HepG2 (cell line): Measurements from ENCODE around the gene VSIG2. TPM values are rescaled to one million over a fixed set of nuclear protein-coding genes. Genes with fewer than 3 reads are reported as not detected.

ENCODE experiments used
- ATAC-seq: fragments of 200-7000 bp; cut with Tn5 transposase; 3 replicates; pipeline ENCODE4 v1.9.1; 2020; ENCODE audit warnings: mild to moderate bottlenecking, moderate library complexity
- BruUV-seq: library from RNA; stranded (reverse); fragments of 400-500 nt; replicated peaks from 2 replicates; lab custom pipeline; 2021; lab: Mats Ljungman, UMichigan
- CTCF ChIA-PET: fragments of 300-600 bp; formaldehyde crosslinking; extraction: SDS; loops from one replicate; lab custom pipeline; 2021; ENCODE audit warnings: low total read pairs, inconsistent platforms, low intra/inter-chr PET ratio; lab: Yijun Ruan, JAX
- POLR2A ChIA-PET: fragments of 350-600 bp; sonication (Branson Sonifier 250); formaldehyde crosslinking; loops from one replicate; lab custom pipeline; 2020; ENCODE audit warnings: antibody characterized with exemption, inconsistent platforms; lab: Yijun Ruan, JAX
- DNase-seq: peaks from one replicate; pipeline ENCODE4 v3.0.0-alpha.2; 2015; ENCODE audit warnings: low spot score
- FAIRE-seq: peaks from 3 replicates; lab custom pipeline; 2011; peaks lifted over from hg19 to GRCh38; lab: Jason Lieb, UNC
- H2AFZ ChIP-seq: one replicate; pipeline ENCODE4 v1.6.1; 2011; ENCODE audit warnings: low read length, inconsistent platforms
- H3K27ac ChIP-seq: fragments of 300-600 bp; 3 replicates; pipeline ENCODE4 v1.8.0; 2011; ENCODE audit warnings: mixed run types, mild to moderate bottlenecking, mixed read lengths, low read length, inconsistent platforms; ENCODE audit not compliant: insufficient read depth; ENCODE audit errors: extremely low read length
- H3K27me3 ChIP-seq, 2 experiments: fragments of 200-600 bp in 1 of 2; 2 replicates in 1 of 2; 3 replicates in 1 of 2; pipeline versions ENCODE4 v1.6.0 to v1.8.0; 2011; ENCODE audit warnings: low read length in 2 of 2, mild to moderate bottlenecking in 2 of 2, moderate library complexity in 2 of 2, inconsistent platforms in 1 of 2; ENCODE audit not compliant: insufficient read depth in 2 of 2, control insufficient read depth in 1 of 2
- H3K36me3 ChIP-seq, 2 experiments: fragments of 200-600 bp in 1 of 2; replicated peaks in 1 of 2; 2 replicates in 1 of 2; 3 replicates in 1 of 2; pipeline versions ENCODE4 v1.5.1 to v1.8.0; 2011; ENCODE audit warnings: low read length in 2 of 2, inconsistent platforms in 1 of 2; ENCODE audit not compliant: insufficient read depth in 2 of 2, control insufficient read depth in 1 of 2
- H3K4me1 ChIP-seq: 2 replicates; pipeline ENCODE4 v1.5.1; 2012; ENCODE audit warnings: low read length, inconsistent platforms; ENCODE audit not compliant: insufficient read depth
- H3K4me2 ChIP-seq: 2 replicates; pipeline ENCODE4 v1.6.0; 2011; ENCODE audit warnings: low read depth, low read length, inconsistent platforms
- H3K4me3 ChIP-seq, 3 experiments: fragments of 200-600 bp in 1 of 3; sonication (generic), shearing (Covaris generic) in 1 of 3; replicated peaks in 1 of 3; 2 replicates each; pipeline ENCODE4 v1.5.1; 2011 to 2016; ENCODE audit warnings: low read length in 3 of 3, inconsistent platforms in 2 of 3, low read depth in 2 of 3, mild to moderate bottlenecking in 2 of 3, control low read depth in 1 of 3, mixed read lengths in 1 of 3; ENCODE audit not compliant: insufficient read depth in 1 of 3
- H3K79me2 ChIP-seq: one replicate; pipeline ENCODE4 v1.6.1; 2011; ENCODE audit warnings: low read length, inconsistent platforms; ENCODE audit not compliant: insufficient read depth
- H3K9ac ChIP-seq: 2 replicates; pipeline ENCODE4 v1.6.0; 2011; ENCODE audit warnings: mild to moderate bottlenecking, low read depth, low read length, inconsistent platforms; ENCODE audit not compliant: insufficient read depth
- H3K9me3 ChIP-seq: 2 replicates; pipeline ENCODE4 v1.5.1; 2012; ENCODE audit warnings: mild to moderate bottlenecking, low read length
- H4K20me1 ChIP-seq: 2 replicates; pipeline ENCODE4 v1.6.0; 2011; ENCODE audit warnings: inconsistent platforms, mild to moderate bottlenecking, low read length, moderate library complexity; ENCODE audit not compliant: insufficient read depth
- DR1 ChIP-seq: sonication (generic); formaldehyde crosslinking; IDR thresholded peaks from 2 replicates; pipeline ENCODE4 v1.8.0; 2021; ENCODE audit warnings: mild to moderate bottlenecking, missing genetic modification reagents, inconsistent platforms
- ELF1 ChIP-seq: sonication (generic); formaldehyde crosslinking; IDR thresholded peaks from 2 replicates; pipeline ENCODE4 v1.4.0; 2020; ENCODE audit warnings: missing genetic modification reagents
- FOXJ3 ChIP-seq: sonication (generic); formaldehyde crosslinking; IDR thresholded peaks from 2 replicates; pipeline ENCODE4 v1.4.0; 2020; ENCODE audit warnings: missing genetic modification reagents, mild to moderate bottlenecking, borderline replicate concordance
- GTF2F1 ChIP-seq: fragments of 150-350 bp; IDR thresholded peaks from 2 replicates; pipeline ENCODE4 v1.6.1; 2014; ENCODE audit warnings: low read length
- HOXA3 ChIP-seq: sonication (generic); formaldehyde crosslinking; IDR thresholded peaks from 2 replicates; pipeline ENCODE4 v1.5.0; 2020; ENCODE audit warnings: missing genetic modification reagents
- MTA3 ChIP-seq: sonication (generic); formaldehyde crosslinking; IDR thresholded peaks from 2 replicates; pipeline ENCODE4 v1.4.0; 2020; ENCODE audit warnings: missing genetic modification reagents
- NPAS2 ChIP-seq: sonication (generic); formaldehyde crosslinking; IDR thresholded peaks from 2 replicates; pipeline ENCODE4 v1.8.0; 2022; ENCODE audit warnings: mild to moderate bottlenecking, missing genetic modification reagents, borderline replicate concordance
- TEAD2 ChIP-seq: sonication (generic); formaldehyde crosslinking; IDR thresholded peaks from 2 replicates; pipeline ENCODE4 v1.9.0; 2021; ENCODE audit warnings: missing genetic modification reagents
- ZFP1 ChIP-seq: IDR thresholded peaks from 2 replicates; pipeline ENCODE4 v1.6.1; 2016
- ZNF143 ChIP-seq: sonication (generic); formaldehyde crosslinking; IDR thresholded peaks from 2 replicates; pipeline ENCODE4 v1.4.0; 2020; ENCODE audit warnings: missing genetic modification reagents
- ZNF251 ChIP-seq: sonication (generic); formaldehyde crosslinking; IDR thresholded peaks from 2 replicates; pipeline ENCODE4 v1.9.0; 2021; ENCODE audit warnings: mild to moderate bottlenecking, missing genetic modification reagents
- ZNF263 ChIP-seq: sonication (generic); formaldehyde crosslinking; IDR thresholded peaks from 2 replicates; pipeline ENCODE4 v1.4.0; 2020; ENCODE audit warnings: missing genetic modification reagents
- ZNF703 ChIP-seq: sonication (generic); formaldehyde crosslinking; IDR thresholded peaks from 2 replicates; pipeline ENCODE4 v1.5.1; 2020; ENCODE audit warnings: missing genetic modification reagents, mild to moderate bottlenecking, moderate library complexity, borderline replicate concordance
- WGBS: methylation state at CpG from one replicate; pipeline ENCODE4 v1.1.6; 2017; ENCODE audit warnings: low lambda C conversion rate; 5-methylcytosine and 5-hydroxymethylcytosine counted together
- in situ Hi-C: cut with HindIII; loops from 2 replicates; pipeline ENCODE4 v1.10.0; 2017; ENCODE audit warnings: low pct_unique_long_range_greater_than_20kb; ENCODE audit not compliant: extremely low pct_ligation_motif_present
- intact Hi-C: fragments of 100-400 bp; cut with micrococcal nuclease; formaldehyde crosslinking; loops from one replicate; pipeline ENCODE4 v1.10.0; 2022; ENCODE audit not compliant: unreplicated experiment
- polyA plus RNA-seq, 8 experiments: library from polyadenylated mRNA; depleted of rRNA in 3 of 8; stranded (reverse) in 7 of 8; unstranded in 1 of 8; fragments of >200 nt; fragmentation: Illumina TruSeq in 4 of 8; extraction: Trizol in 4 of 8; gene quantifications; 2 replicates each; pipeline versions ENCODE4 v1.2.1 to v1.2.3, GENCODE V29; 2011 to 2016; ENCODE audit warnings: low read depth in 4 of 8, missing spikeins in 1 of 8, mixed read lengths in 1 of 8; ENCODE audit not compliant: insufficient read depth in 1 of 8
- total RNA-seq, 5 experiments: library from RNA; depleted of rRNA; stranded (reverse); fragments of >200 nt; fragmentation: Illumina TruSeq; extraction: Trizol; gene quantifications; 2 replicates each; pipeline ENCODE4 v1.2.3, GENCODE V29; 2016; ENCODE audit warnings: low read depth in 1 of 5
- TF ChIP-seq, protein P1 (sequence below): sonication (generic); formaldehyde crosslinking; IDR thresholded peaks from 2 replicates; pipeline ENCODE4 v1.8.0; 2023; ENCODE audit warnings: mild to moderate bottlenecking, missing genetic modification reagents
- TF ChIP-seq, protein P2 (sequence below): sonication (generic); formaldehyde crosslinking; IDR thresholded peaks from 2 replicates; pipeline ENCODE4 v1.4.0; 2020; ENCODE audit warnings: missing genetic modification reagents, borderline replicate concordance

The VSIG2 gene
- total and polyA plus RNA-seq, 2 of the 13 experiments (the other 11 are each of a cell fraction or from before 2014, with no cell fraction given), result 0.80 to 2.7 TPM

DNA sequence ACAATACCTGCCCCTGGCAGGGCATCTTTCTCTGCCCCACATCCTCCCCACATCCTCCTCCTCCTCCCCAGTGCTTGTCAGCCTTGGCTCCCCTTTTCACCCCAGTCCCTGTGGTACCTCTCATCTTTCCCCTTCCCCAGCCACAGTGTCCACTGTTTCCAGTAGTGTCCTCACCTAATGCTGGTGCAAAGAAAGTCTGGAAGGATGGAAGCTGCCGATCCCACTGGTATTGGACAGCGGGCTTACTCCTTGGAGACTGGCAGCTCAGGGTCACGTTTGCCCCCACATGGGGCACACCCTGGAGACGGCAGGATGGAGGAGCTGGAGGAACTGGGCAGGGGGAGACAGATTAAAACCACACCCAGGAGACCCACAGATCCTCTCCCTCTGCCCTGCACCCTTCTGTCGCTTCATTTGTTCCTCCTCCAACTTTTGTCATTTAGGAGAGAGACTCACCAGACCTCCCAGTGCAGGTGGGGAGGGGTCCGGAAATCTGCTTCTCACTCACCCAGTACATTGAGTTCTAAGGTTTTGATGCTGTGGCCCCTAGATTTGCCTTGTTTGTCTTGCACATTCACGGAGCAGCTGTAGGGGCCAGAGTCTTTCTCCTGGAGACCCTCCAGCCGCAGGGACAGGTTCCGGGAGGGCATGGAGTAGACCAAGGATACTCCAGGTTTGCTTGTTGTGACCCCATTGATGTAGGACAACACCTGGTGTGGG is 4.1 kb upstream of the VSIG2 start:
- ATAC-seq, result no peak
- Histone ChIP-seq H3K9me3 (no peaks in the 10 kb centered on the region), H2AFZ (no peak overlapping the region), H3K79me2 (no peaks in the 10 kb centered on the region), H3K4me1 (peaks cover 59% of the 10 kb centered on the region), H3K9ac (no peak overlapping the region), H3K27me3 (peaks cover 0 to 32% of the 10 kb centered on the region in 2 experiments; a peak in 4 of 5 replicates), H3K4me2 (no peak overlapping the region), H3K36me3 (no peaks in the 10 kb centered on the region), H3K4me3 (no peak overlapping the region), H3K27ac (no peak overlapping the region), H4K20me1 (no peaks in the 10 kb centered on the region)
- ChIA-PET CTCF (no interaction called here), POLR2A (interaction anchor here (1.7 kb wide), 1 partner anchor 9 kb away, joined by 4 read pairs; no protein-coding TSS in a partner anchor)
- no peak for FAIRE-seq
- TF ChIP-seq ELF1 (CRISPR knock-in tag), result no peak
- no peak for TF ChIP-seq MTA3 (CRISPR knock-in tag)
- TF ChIP-seq, protein P1, sequence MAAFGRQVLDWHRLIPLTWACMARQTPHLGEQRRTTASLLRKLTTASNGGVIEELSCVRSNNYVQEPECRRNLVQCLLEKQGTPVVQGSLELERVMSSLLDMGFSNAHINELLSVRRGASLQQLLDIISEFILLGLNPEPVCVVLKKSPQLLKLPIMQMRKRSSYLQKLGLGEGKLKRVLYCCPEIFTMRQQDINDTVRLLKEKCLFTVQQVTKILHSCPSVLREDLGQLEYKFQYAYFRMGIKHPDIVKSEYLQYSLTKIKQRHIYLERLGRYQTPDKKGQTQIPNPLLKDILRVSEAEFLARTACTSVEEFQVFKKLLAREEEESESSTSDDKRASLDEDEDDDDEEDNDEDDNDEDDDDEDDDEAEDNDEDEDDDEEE (CRISPR knock-in tag), result no peak
- TF ChIP-seq NPAS2, result no peak
- in situ Hi-C loops (no loop called here), intact Hi-C loops (no loop called here)
- no peak for DNase-seq
- WGBS, result 76% methylated on average over 9 of the region's 9 CpGs
- BruUV-seq, result no TSS peak

DNA sequence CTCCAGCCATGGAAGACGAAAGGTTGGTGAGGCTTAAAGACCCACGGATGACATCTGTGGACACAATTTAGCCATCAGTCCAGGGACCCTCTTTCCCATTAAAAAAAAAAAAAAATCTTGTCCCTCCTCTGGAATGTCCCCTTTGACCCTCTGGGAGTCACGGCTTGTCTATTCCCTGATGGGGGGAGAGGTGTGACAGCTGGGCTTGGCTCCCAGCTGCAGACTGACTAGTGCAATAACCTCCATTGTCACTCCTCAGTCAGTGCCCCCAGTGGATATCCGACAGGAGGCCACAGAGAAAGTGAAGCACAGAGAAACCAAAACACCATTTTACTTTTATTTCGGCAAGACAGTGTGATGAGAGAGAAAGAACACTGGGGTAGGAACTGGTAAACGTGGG is 2.7 kb upstream of the VSIG2 start:
- in situ Hi-C loops, result no loop called here
- DNase-seq (no peak), FAIRE-seq (no peak), ATAC-seq (no peak)
- H3K4me3 ChIP-seq, result no peak overlapping the region
- peaks cover 59% of the 10 kb centered on the region for H3K4me1 ChIP-seq
- no peaks in the 10 kb centered on the region for H3K36me3 ChIP-seq
- peaks cover 0 to 32% of the 10 kb centered on the region in 2 experiments; a peak in 4 of 5 replicates for H3K27me3 ChIP-seq
- H3K9me3 ChIP-seq, result no peaks in the 10 kb centered on the region
- no peak overlapping the region for H3K9ac ChIP-seq
- H3K27ac ChIP-seq, result no peak overlapping the region
- POLR2A ChIA-PET, result interaction anchor here (1.7 kb wide), 1 partner anchor 8 kb away, joined by 4 read pairs; no protein-coding TSS in a partner anchor
- H3K79me2 ChIP-seq, result no peaks in the 10 kb centered on the region
- BruUV-seq, result no TSS peak
- H3K4me2 ChIP-seq, result no peak overlapping the region
- H4K20me1 ChIP-seq, result no peaks in the 10 kb centered on the region
- no peak overlapping the region for H2AFZ ChIP-seq
- intact Hi-C loops, result no loop called here
- CTCF ChIA-PET, result no interaction called here
- 46% methylated on average over 6 of the region's 6 CpGs for WGBS
- no peak for TF ChIP-seq ZNF251 (CRISPR knock-in tag)
- no peak for TF ChIP-seq FOXJ3 (CRISPR knock-in tag)
- TF ChIP-seq GTF2F1, result no peak
- TF ChIP-seq HOXA3 (CRISPR knock-in tag), result no peak
- TF ChIP-seq, protein P2, sequence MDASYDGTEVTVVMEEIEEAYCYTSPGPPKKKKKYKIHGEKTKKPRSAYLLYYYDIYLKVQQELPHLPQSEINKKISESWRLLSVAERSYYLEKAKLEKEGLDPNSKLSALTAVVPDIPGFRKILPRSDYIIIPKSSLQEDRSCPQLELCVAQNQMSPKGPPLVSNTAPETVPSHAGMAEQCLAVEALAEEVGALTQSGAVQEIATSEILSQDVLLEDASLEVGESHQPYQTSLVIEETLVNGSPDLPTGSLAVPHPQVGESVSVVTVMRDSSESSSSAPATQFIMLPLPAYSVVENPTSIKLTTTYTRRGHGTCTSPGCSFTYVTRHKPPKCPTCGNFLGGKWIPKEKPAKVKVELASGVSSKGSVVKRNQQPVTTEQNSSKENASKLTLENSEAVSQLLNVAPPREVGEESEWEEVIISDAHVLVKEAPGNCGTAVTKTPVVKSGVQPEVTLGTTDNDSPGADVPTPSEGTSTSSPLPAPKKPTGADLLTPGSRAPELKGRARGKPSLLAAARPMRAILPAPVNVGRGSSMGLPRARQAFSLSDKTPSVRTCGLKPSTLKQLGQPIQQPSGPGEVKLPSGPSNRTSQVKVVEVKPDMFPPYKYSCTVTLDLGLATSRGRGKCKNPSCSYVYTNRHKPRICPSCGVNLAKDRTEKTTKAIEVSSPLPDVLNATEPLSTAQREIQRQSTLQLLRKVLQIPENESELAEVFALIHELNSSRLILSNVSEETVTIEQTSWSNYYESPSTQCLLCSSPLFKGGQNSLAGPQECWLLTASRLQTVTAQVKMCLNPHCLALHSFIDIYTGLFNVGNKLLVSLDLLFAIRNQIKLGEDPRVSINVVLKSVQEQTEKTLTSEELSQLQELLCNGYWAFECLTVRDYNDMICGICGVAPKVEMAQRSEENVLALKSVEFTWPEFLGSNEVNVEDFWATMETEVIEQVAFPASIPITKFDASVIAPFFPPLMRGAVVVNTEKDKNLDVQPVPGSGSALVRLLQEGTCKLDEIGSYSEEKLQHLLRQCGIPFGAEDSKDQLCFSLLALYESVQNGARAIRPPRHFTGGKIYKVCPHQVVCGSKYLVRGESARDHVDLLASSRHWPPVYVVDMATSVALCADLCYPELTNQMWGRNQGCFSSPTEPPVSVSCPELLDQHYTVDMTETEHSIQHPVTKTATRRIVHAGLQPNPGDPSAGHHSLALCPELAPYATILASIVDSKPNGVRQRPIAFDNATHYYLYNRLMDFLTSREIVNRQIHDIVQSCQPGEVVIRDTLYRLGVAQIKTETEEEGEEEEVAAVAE, result no peak
- TF ChIP-seq ZNF143 (CRISPR knock-in tag), result no peak
- TF ChIP-seq ZNF263, result no peak
- no peak for TF ChIP-seq ZFP1
- no peak for TF ChIP-seq DR1 (CRISPR knock-in tag)
- TF ChIP-seq ZNF703 (CRISPR knock-in tag), result no peak
- no peak for TF ChIP-seq TEAD2 (CRISPR knock-in tag)
